ENCODE measurements around the gene FAM241B. TPM values are rescaled to one million over a fixed set of nuclear protein-coding genes. Genes with fewer than 3 reads are reported as not detected.

The FAM241B gene
- total RNA-seq, 1 donor from 2014 or later: 2.6 TPM

- Histone ChIP-seq H3K36me3 (ENCODE audit: control insufficient read depth, insufficient read depth, low read length) (no peaks in the 10 kb centered on the region), H3K4me3 (ENCODE audit: low read depth, low read length) (no peak overlapping the region), H3K27me3 (ENCODE audit: control insufficient read depth, insufficient read depth, low read length) (peaks cover 4% of the 10 kb centered on the region)
- FAIRE-seq: peak; percentile 28
- DNase-seq (ENCODE audit: low read depth): peak; percentile 85
- TF ChIP-seq CTCF (IDR thresholded peaks at IDR 0.05; ENCODE audit: insufficient read depth, low read length, severe bottlenecking): no peak
Observed at GRCh38 chr10:69640196-69640980, 10.3 kb downstream of the FAM241B start.

GRCh38 chr10:69641261-69641980 lies 11.4 kb downstream of the FAM241B start:
- no peak for TF ChIP-seq CTCF (IDR thresholded peaks at IDR 0.05; ENCODE audit: insufficient read depth, low read length, severe bottlenecking)
- FAIRE-seq (no peak), DNase-seq (ENCODE audit: low read depth) (peak; percentile 40)
- Histone ChIP-seq H3K36me3 (ENCODE audit: control insufficient read depth, insufficient read depth, low read length) (no peaks in the 10 kb centered on the region), H3K4me3 (ENCODE audit: low read depth, low read length) (no peak overlapping the region), H3K27me3 (ENCODE audit: control insufficient read depth, insufficient read depth, low read length) (peaks cover 4% of the 10 kb centered on the region)

GRCh38 chr10:69642747-69643146 lies 12.7 kb downstream of the FAM241B start:
- peaks cover 4% of the 10 kb centered on the region for H3K27me3 ChIP-seq (ENCODE audit: control insufficient read depth, insufficient read depth, low read length)
- no peak for TF ChIP-seq CTCF (IDR thresholded peaks at IDR 0.05; ENCODE audit: insufficient read depth, low read length, severe bottlenecking)
- H3K4me3 ChIP-seq (ENCODE audit: low read depth, low read length): no peak overlapping the region
- DNase-seq (ENCODE audit: low read depth): no peak
- no peaks in the 10 kb centered on the region for H3K36me3 ChIP-seq (ENCODE audit: control insufficient read depth, insufficient read depth, low read length)
- no peak for FAIRE-seq

GRCh38 chr10:69643779-69644657 lies 14.0 kb downstream of the FAM241B start:
- H3K27me3 ChIP-seq (ENCODE audit: control insufficient read depth, insufficient read depth, low read length): peaks cover 4% of the 10 kb centered on the region
- H3K36me3 ChIP-seq (ENCODE audit: control insufficient read depth, insufficient read depth, low read length): no peaks in the 10 kb centered on the region
- H3K4me3 ChIP-seq (ENCODE audit: low read depth, low read length): no peak overlapping the region
- no peak for TF ChIP-seq CTCF (IDR thresholded peaks at IDR 0.05; ENCODE audit: insufficient read depth, low read length, severe bottlenecking)
- FAIRE-seq (no peak), DNase-seq (ENCODE audit: low read depth) (no peak)

GRCh38 chr10:69644658-69645295 lies 14.7 kb downstream of the FAM241B start:
- Histone ChIP-seq H3K36me3 (ENCODE audit: control insufficient read depth, insufficient read depth, low read length) (no peaks in the 10 kb centered on the region), H3K4me3 (ENCODE audit: low read depth, low read length) (no peak overlapping the region), H3K27me3 (ENCODE audit: control insufficient read depth, insufficient read depth, low read length) (peaks cover 4% of the 10 kb centered on the region)
- DNase-seq (ENCODE audit: low read depth) (peak; percentile 49), FAIRE-seq (peak; percentile 55)
- TF ChIP-seq CTCF (IDR thresholded peaks at IDR 0.05; ENCODE audit: insufficient read depth, low read length, severe bottlenecking): peak; percentile 86

Measured in bronchial epithelial cell (primary cell).